Adipocyte (in vitro differentiated cells): Measurements from ENCODE around the gene KCTD1.

Source experiments
- DNase-seq: peaks from one replicate; pipeline ENCODE4 v3.0.0-alpha.2; 2015; ENCODE audit warnings: low read depth
- H3K27me3 ChIP-seq: replicated peaks from 2 replicates; pipeline ENCODE4 v1.7.0; 2013; ENCODE audit warnings: mild to moderate bottlenecking, low read length, moderate library complexity; ENCODE audit not compliant: control insufficient read depth, insufficient read depth
- H3K36me3 ChIP-seq: 2 replicates; pipeline ENCODE4 v1.7.0; 2013; ENCODE audit warnings: low read length, mild to moderate bottlenecking, moderate library complexity; ENCODE audit not compliant: control insufficient read depth, insufficient read depth, severe bottlenecking
- H3K4me1 ChIP-seq: 2 replicates; pipeline ENCODE4 v1.7.0; 2013; ENCODE audit warnings: mild to moderate bottlenecking, low read length, moderate library complexity; ENCODE audit not compliant: control insufficient read depth, insufficient read depth
- H3K4me3 ChIP-seq: 2 replicates; pipeline ENCODE4 v1.7.0; 2013; ENCODE audit warnings: mild to moderate bottlenecking, low read length, moderate library complexity
- H3K9ac ChIP-seq: 2 replicates; pipeline ENCODE4 v1.7.0; 2013; ENCODE audit warnings: mild to moderate bottlenecking, low read length, moderate library complexity
- H3K9me3 ChIP-seq: 2 replicates; pipeline ENCODE4 v1.7.0; 2013; ENCODE audit warnings: mild to moderate bottlenecking, low read length, moderate library complexity; ENCODE audit not compliant: control insufficient read depth

The KCTD1 gene

GRCh38 chr18:26477828-26478466, 70.4 kb downstream of the KCTD1 start:
- H3K36me3 ChIP-seq, result no peaks in the 10 kb centered on the region
- no peak overlapping the region for H3K9ac ChIP-seq
- DNase-seq, result no peak
- no peaks in the 10 kb centered on the region for H3K27me3 ChIP-seq
- H3K9me3 ChIP-seq, result no peaks in the 10 kb centered on the region
- H3K4me1 ChIP-seq, result peaks cover 48% of the 10 kb centered on the region
- H3K4me3 ChIP-seq, result no peak overlapping the region

GRCh38 chr18:26476697-26477096, 71.7 kb downstream of the KCTD1 start:
- Histone ChIP-seq H3K9me3 (no peaks in the 10 kb centered on the region), H3K9ac (no peak overlapping the region), H3K4me3 (no peak overlapping the region)

GRCh38 chr18:26474542-26474941, 73.8 kb downstream of the KCTD1 start:
- no peaks in the 10 kb centered on the region for H3K9me3 ChIP-seq
- H3K36me3 ChIP-seq, result no peaks in the 10 kb centered on the region
- no peak overlapping the region for H3K9ac ChIP-seq

More at GRCh38 chr18:26476697-26477096, 71.7 kb downstream of the KCTD1 start:
- Histone ChIP-seq H3K4me1 (peaks cover 48% of the 10 kb centered on the region), H3K36me3 (no peaks in the 10 kb centered on the region), H3K27me3 (no peaks in the 10 kb centered on the region)
- DNase-seq, result no peak

GRCh38 chr18:26473672-26474071, 74.7 kb downstream of the KCTD1 start:
- peak; percentile 31 for DNase-seq
- Histone ChIP-seq H3K9me3 (no peaks in the 10 kb centered on the region), H3K9ac (peak overlapping the region; percentile 13), H3K4me1 (peaks cover 19% of the 10 kb centered on the region), H3K27me3 (no peaks in the 10 kb centered on the region), H3K4me3 (peak overlapping the region; percentile 51), H3K36me3 (no peaks in the 10 kb centered on the region)

More at GRCh38 chr18:26474542-26474941, 73.8 kb downstream of the KCTD1 start:
- DNase-seq, result no peak
- Histone ChIP-seq H3K4me3 (no peak overlapping the region), H3K27me3 (no peaks in the 10 kb centered on the region), H3K4me1 (peaks cover 27% of the 10 kb centered on the region)

- no peaks in the 10 kb centered on the region for H3K27me3 ChIP-seq
- no peak for DNase-seq
- H3K9ac ChIP-seq, result no peak overlapping the region
- H3K4me3 ChIP-seq, result no peak overlapping the region
- no peaks in the 10 kb centered on the region for H3K9me3 ChIP-seq
- peaks cover 9% of the 10 kb centered on the region for H3K4me1 ChIP-seq
- no peaks in the 10 kb centered on the region for H3K36me3 ChIP-seq
These were observed 76.5 kb downstream of the KCTD1 start for GRCh38 chr18:26471826-26472225.

- no peak overlapping the region for H3K4me3 ChIP-seq
- H3K36me3 ChIP-seq, result no peaks in the 10 kb centered on the region
- no peaks in the 10 kb centered on the region for H3K27me3 ChIP-seq
- no peaks in the 10 kb centered on the region for H3K9me3 ChIP-seq
- DNase-seq, result no peak
- peaks cover 9% of the 10 kb centered on the region for H3K4me1 ChIP-seq
- H3K9ac ChIP-seq, result no peak overlapping the region
These were observed 77.3 kb downstream of the KCTD1 start for GRCh38 chr18:26471027-26471426.

- no peak for DNase-seq
- Histone ChIP-seq H3K4me3 (no peak overlapping the region), H3K9ac (no peak overlapping the region), H3K4me1 (peaks cover 9% of the 10 kb centered on the region), H3K27me3 (no peaks in the 10 kb centered on the region), H3K36me3 (no peaks in the 10 kb centered on the region), H3K9me3 (no peaks in the 10 kb centered on the region)
These were observed 78.2 kb downstream of the KCTD1 start for GRCh38 chr18:26470011-26470637.

- no peaks in the 10 kb centered on the region for H3K36me3 ChIP-seq
- peaks cover 5% of the 10 kb centered on the region for H3K4me1 ChIP-seq
- no peaks in the 10 kb centered on the region for H3K27me3 ChIP-seq
- no peak for DNase-seq
- H3K4me3 ChIP-seq, result no peak overlapping the region
- no peak overlapping the region for H3K9ac ChIP-seq
- H3K9me3 ChIP-seq, result no peaks in the 10 kb centered on the region
These were observed 79.4 kb downstream of the KCTD1 start for GRCh38 chr18:26468931-26469340.

- H3K9ac ChIP-seq, result no peak overlapping the region
- no peaks in the 10 kb centered on the region for H3K9me3 ChIP-seq
- H3K27me3 ChIP-seq, result no peaks in the 10 kb centered on the region
- no peak overlapping the region for H3K4me3 ChIP-seq
- H3K36me3 ChIP-seq, result no peaks in the 10 kb centered on the region
- no peak for DNase-seq
- no peaks in the 10 kb centered on the region for H3K4me1 ChIP-seq
These were observed 82.3 kb downstream of the KCTD1 start for GRCh38 chr18:26466026-26466425.

GRCh38 chr18:26465431-26465830, 82.9 kb downstream of the KCTD1 start:
- H3K9ac ChIP-seq, result no peak overlapping the region
- H3K9me3 ChIP-seq, result no peaks in the 10 kb centered on the region
- H3K36me3 ChIP-seq, result no peaks in the 10 kb centered on the region
- no peak for DNase-seq
- no peaks in the 10 kb centered on the region for H3K27me3 ChIP-seq
- no peak overlapping the region for H3K4me3 ChIP-seq
- H3K4me1 ChIP-seq, result no peaks in the 10 kb centered on the region

GRCh38 chr18:26464128-26465011, 84.0 kb downstream of the KCTD1 start:
- Histone ChIP-seq H3K27me3 (no peaks in the 10 kb centered on the region), H3K9me3 (no peaks in the 10 kb centered on the region), H3K4me3 (no peak overlapping the region), H3K9ac (no peak overlapping the region), H3K4me1 (no peaks in the 10 kb centered on the region), H3K36me3 (no peaks in the 10 kb centered on the region)
- DNase-seq, result no peak
